HEK293 (cell line): ENCODE results near the gene ACSBG1.

Experiments
- CTCF ChIA-PET: fragments of 350-600 bp; formaldehyde crosslinking; extraction: SDS; loops from one replicate; lab custom pipeline; 2021; ENCODE audit warnings: antibody characterized with exemption; lab: Yijun Ruan, JAX
- POLR2A ChIA-PET: fragments of 300-600 bp; formaldehyde crosslinking; extraction: SDS; loops from one replicate; lab custom pipeline; 2020; ENCODE audit warnings: antibody characterized with exemption, inconsistent platforms; lab: Yijun Ruan, JAX
- H3K27ac ChIP-seq: fragments of 200-500 bp; sonication (Bioruptor generic); 2 replicates; pipeline ENCODE4 v1.5.1; 2014; ENCODE audit warnings: low read depth, low read length, control low read depth, inconsistent platforms; ENCODE audit errors: extremely low read depth
- H3K36me3 ChIP-seq, 2 experiments: fragments of 200-500 bp in 1 of 2; sonication (Bioruptor generic) in 1 of 2; 1 replicate in 1 of 2; 2 replicates in 1 of 2; pipeline ENCODE4 v1.5.1; 2014 to 2017; ENCODE audit warnings: inconsistent platforms in 2 of 2, low read length in 2 of 2; ENCODE audit not compliant: control insufficient read depth in 2 of 2, insufficient read depth in 1 of 2
- H3K4me1 ChIP-seq: fragments of 200-500 bp; sonication (Bioruptor generic); 2 replicates; pipeline ENCODE4 v1.5.1; 2014; ENCODE audit warnings: mild to moderate bottlenecking, low read length, inconsistent platforms; ENCODE audit not compliant: control insufficient read depth, insufficient read depth
- H3K4me3 ChIP-seq: 2 replicates; pipeline ENCODE4 v1.5.1; 2011; ENCODE audit warnings: low read depth, mild to moderate bottlenecking, control low read depth, low read length, moderate library complexity
- H3K9me3 ChIP-seq: fragments of 200-500 bp; sonication (Bioruptor generic); 2 replicates; pipeline ENCODE4 v1.5.1; 2014; ENCODE audit warnings: low read depth, low read length, inconsistent platforms; ENCODE audit not compliant: control insufficient read depth, insufficient read depth
- IKZF3 ChIP-seq: fragments of 450-650 bp; IDR thresholded peaks from 2 replicates; pipeline ENCODE4 v1.5.0; 2018; ENCODE audit warnings: missing biosample characterization, mild to moderate bottlenecking, missing genetic modification characterization, moderate library complexity
- SETDB1 ChIP-seq: IDR thresholded peaks from one replicate; pipeline ENCODE4 v1.6.1; 2017; ENCODE audit warnings: mild to moderate bottlenecking, low read length, moderate library complexity, mixed read lengths; ENCODE audit not compliant: insufficient read length
- ZBTB11 ChIP-seq: fragments of 450-650 bp; formaldehyde crosslinking; conservative IDR thresholded peaks from 2 replicates; pipeline ENCODE4 v1.5.1; 2016; ENCODE audit warnings: low read depth, missing biosample characterization, missing genetic modification characterization
- ZBTB17 ChIP-seq: fragments of 450-650 bp; formaldehyde crosslinking; IDR thresholded peaks from 2 replicates; pipeline ENCODE4 v1.5.1; 2016; ENCODE audit warnings: missing biosample characterization, missing genetic modification characterization
- ZBTB20 ChIP-seq: fragments of 450-650 bp; formaldehyde crosslinking; IDR thresholded peaks from 2 replicates; pipeline ENCODE4 v1.5.1; 2016; ENCODE audit warnings: missing biosample characterization, missing genetic modification characterization
- ZNF10 ChIP-seq: fragments of 450-650 bp; formaldehyde crosslinking; IDR thresholded peaks from 2 replicates; pipeline ENCODE4 v1.5.1; 2017; ENCODE audit warnings: missing biosample characterization, missing genetic modification characterization
- ZNF112 ChIP-seq: fragments of 450-650 bp; formaldehyde crosslinking; IDR thresholded peaks from 2 replicates; pipeline ENCODE4 v1.5.0; 2017; ENCODE audit warnings: missing biosample characterization, missing genetic modification characterization
- ZNF138 ChIP-seq: fragments of 450-650 bp; formaldehyde crosslinking; IDR thresholded peaks from 2 replicates; pipeline ENCODE4 v1.5.1; 2016; ENCODE audit warnings: missing biosample characterization, missing genetic modification characterization, borderline replicate concordance
- ZNF140 ChIP-seq: fragments of 450-650 bp; formaldehyde crosslinking; IDR thresholded peaks from 2 replicates; pipeline ENCODE4 v1.5.1; 2016; ENCODE audit warnings: missing biosample characterization, missing genetic modification characterization
- ZNF157 ChIP-seq: fragments of 450-650 bp; formaldehyde crosslinking; IDR thresholded peaks from 2 replicates; pipeline ENCODE4 v1.5.1; 2016; ENCODE audit warnings: missing biosample characterization, missing genetic modification characterization
- ZNF341 ChIP-seq: fragments of 450-650 bp; formaldehyde crosslinking; IDR thresholded peaks from 2 replicates; pipeline ENCODE4; 2016; ENCODE audit warnings: low read depth, missing biosample characterization, missing genetic modification characterization
- ZNF362 ChIP-seq: fragments of 450-650 bp; formaldehyde crosslinking; IDR thresholded peaks from 2 replicates; pipeline ENCODE4 v1.5.1; 2016; ENCODE audit warnings: missing biosample characterization, missing genetic modification characterization
- ZNF391 ChIP-seq: fragments of 450-650 bp; formaldehyde crosslinking; IDR thresholded peaks from 2 replicates; pipeline ENCODE4 v1.5.1; 2016; ENCODE audit warnings: low read depth, missing biosample characterization, missing genetic modification characterization, borderline replicate concordance
- ZNF394 ChIP-seq: fragments of 450-650 bp; formaldehyde crosslinking; IDR thresholded peaks from 2 replicates; pipeline ENCODE4 v1.5.1; 2016; ENCODE audit warnings: missing biosample characterization, missing genetic modification characterization, mild to moderate bottlenecking, moderate library complexity, borderline replicate concordance
- ZNF449 ChIP-seq: fragments of 450-650 bp; formaldehyde crosslinking; IDR thresholded peaks from 2 replicates; pipeline ENCODE4 v1.5.1; 2017; ENCODE audit warnings: missing biosample characterization, mild to moderate bottlenecking, missing genetic modification characterization, moderate library complexity
- ZNF610 ChIP-seq: fragments of 450-650 bp; formaldehyde crosslinking; IDR thresholded peaks from 2 replicates; pipeline ENCODE4 v1.5.1; 2016; ENCODE audit warnings: missing biosample characterization, missing genetic modification characterization, borderline replicate concordance
- ZNF624 ChIP-seq: fragments of 450-650 bp; formaldehyde crosslinking; IDR thresholded peaks from 2 replicates; pipeline ENCODE4 v1.5.1; 2017; ENCODE audit warnings: missing biosample characterization, missing genetic modification characterization
- ZNF670 ChIP-seq: fragments of 450-650 bp; formaldehyde crosslinking; IDR thresholded peaks from 2 replicates; pipeline ENCODE4 v1.5.1; 2016; ENCODE audit warnings: missing biosample characterization, missing genetic modification characterization, low read depth
- ZNF837 ChIP-seq: fragments of 450-650 bp; formaldehyde crosslinking; IDR thresholded peaks from 2 replicates; pipeline ENCODE4 v1.5.1; 2016; ENCODE audit warnings: missing biosample characterization, missing genetic modification characterization
- ZSCAN30 ChIP-seq: fragments of 450-650 bp; IDR thresholded peaks from 2 replicates; pipeline ENCODE4 v1.5.1; 2018; ENCODE audit warnings: missing biosample characterization, mild to moderate bottlenecking, missing genetic modification characterization, moderate library complexity

Gene ACSBG1

GRCh38 chr15:78148392-78149067, 85.8 kb downstream of the ACSBG1 start (continued):
- TF ChIP-seq ZSCAN30 (0 out of 2 replicates have a peak, but pooled peaks have one; percentile 12), ZNF670 (no peak), ZBTB17 (tag by site-specific recombination) (peak; percentile 59), ZNF140 (tag by site-specific recombination) (no peak), ZNF837 (no peak), ZNF138 (tag by site-specific recombination) (no peak), ZNF362 (tag by site-specific recombination) (peak; percentile 99), ZNF624 (tag by site-specific recombination) (no peak), ZNF449 (tag by site-specific recombination) (peak; percentile 43; the same call in 1 of the 2 replicates), ZBTB20 (tag by site-specific recombination) (no peak), ZNF391 (no peak), ZNF112 (tag by site-specific recombination) (no peak), ZNF157 (tag by site-specific recombination) (no peak), SETDB1 (no peak), ZNF10 (tag by site-specific recombination) (no peak), ZNF394 (tag by site-specific recombination) (no peak), IKZF3 (tag by site-specific recombination) (no peak), ZNF610 (no peak)

GRCh38 chr15:78147566-78147965, 86.8 kb downstream of the ACSBG1 start:
- no peak overlapping the region for H3K4me3 ChIP-seq
- H3K9me3 ChIP-seq = no peaks in the 10 kb centered on the region
- no peak overlapping the region for H3K27ac ChIP-seq
- H3K4me1 ChIP-seq = peaks cover 12% of the 10 kb centered on the region
- POLR2A ChIA-PET = interaction anchor here (0.6 kb wide), 1 partner anchor 14 kb away, joined by 4 read pairs; no protein-coding TSS in a partner anchor
- CTCF ChIA-PET = interaction anchor here (1.1 to 1.9 kb wide), 3 partner anchors 9 to 17 kb away, joined by 3 to 7 read pairs (median 5); no protein-coding TSS in a partner anchor
- TF ChIP-seq ZNF341 (tag by site-specific recombination) = peak; percentile 53
- no peak for TF ChIP-seq ZBTB11 (tag by site-specific recombination)
- TF ChIP-seq, all 188 proteins: peak for 1
- H3K36me3 ChIP-seq = no peaks in the 10 kb centered on the region; a peak in 1 of 3 replicates
